H1 (cell line): Measurements from ENCODE around the gene MCF2L2. TPM values are rescaled to one million over a fixed set of nuclear protein-coding genes. Genes with fewer than 3 reads are reported as not detected.
"Not testable (repeated sequence)": the region's sequence is repeated elsewhere in the genome, so short reads cannot be mapped to it uniquely, and the experiment has no call there.

ENCODE experiments used
- CTCF ChIA-PET: fragments of 300-600 bp; sonication (Branson Sonifier 250); formaldehyde crosslinking; loops from one replicate; lab custom pipeline; 2021; ENCODE audit not compliant: partially characterized antibody; lab: Charles Lee
- POLR2A ChIA-PET: fragments of 300-600 bp; sonication (Branson Sonifier 250); formaldehyde crosslinking; loops from one replicate; lab custom pipeline; 2021; ENCODE audit warnings: inconsistent platforms; ENCODE audit not compliant: partially characterized antibody; lab: Charles Lee
- DNase-seq, 2 experiments: peaks; one replicate each; pipeline versions ENCODE4 v3.0.0 to v3.0.0-alpha.2; 2010 to 2022; ENCODE audit warnings: low spot score in 2 of 2, low read depth in 1 of 2, mixed read lengths in 1 of 2
- FAIRE-seq: peaks from 2 replicates; lab custom pipeline; 2011; peaks lifted over from hg19 to GRCh38; lab: Jason Lieb, UNC
- H2AFZ ChIP-seq: 2 replicates; pipeline ENCODE4 v1.8.1; 2012; ENCODE audit warnings: low read length, inconsistent platforms
- H2AK5ac ChIP-seq: 2 replicates; pipeline ENCODE4 v1.6.1; 2013; ENCODE audit warnings: low read depth, low read length
- H2BK120ac ChIP-seq: replicated peaks from 2 replicates; pipeline ENCODE3; 2013; ENCODE audit warnings: low read depth, low read length, inconsistent platforms
- H2BK12ac ChIP-seq: 2 replicates; pipeline ENCODE4 v1.6.1; 2013; ENCODE audit warnings: low read depth, low read length
- H2BK15ac ChIP-seq: 2 replicates; pipeline ENCODE4 v1.6.1; 2013; ENCODE audit warnings: low read length
- H2BK20ac ChIP-seq: 2 replicates; pipeline ENCODE4 v1.6.1; 2013; ENCODE audit warnings: low read length
- H2BK5ac ChIP-seq: 2 replicates; pipeline ENCODE4 v1.6.1; 2013; ENCODE audit warnings: low read depth, low read length
- H3K14ac ChIP-seq: 2 replicates; pipeline ENCODE4 v1.6.1; 2013; ENCODE audit warnings: inconsistent platforms; ENCODE audit not compliant: insufficient read length
- H3K18ac ChIP-seq: 2 replicates; pipeline ENCODE4 v1.6.1; 2013; ENCODE audit warnings: low read length; ENCODE audit errors: extremely low read depth
- H3K23ac ChIP-seq: 2 replicates; pipeline ENCODE4 v1.6.1; 2013; ENCODE audit warnings: inconsistent platforms; ENCODE audit not compliant: insufficient read length
- H3K23me2 ChIP-seq: 2 replicates; pipeline ENCODE4 v1.6.1; 2013; ENCODE audit warnings: low read depth, low read length
- H3K27ac ChIP-seq: 2 replicates; pipeline ENCODE4 v1.6.1; 2011; ENCODE audit warnings: low read depth, low read length, inconsistent platforms
- H3K27me3 ChIP-seq, 4 experiments: replicated peaks in 1 of 4; 1 replicate in 1 of 4; 2 replicates in 3 of 4; pipeline versions ENCODE4 v1.6.1 to v1.8.1; 2011 to 2013; ENCODE audit warnings: low read length in 3 of 4, mild to moderate bottlenecking in 3 of 4, inconsistent platforms in 2 of 4, mixed read lengths in 2 of 4, moderate library complexity in 1 of 4; ENCODE audit not compliant: control insufficient read depth in 3 of 4, insufficient read depth in 3 of 4; ENCODE audit errors: extremely low read depth in 1 of 4
- H3K36me3 ChIP-seq, 4 experiments: 2 replicates each; pipeline versions ENCODE4 v1.6.1 to v1.8.1; 2011 to 2013; ENCODE audit warnings: mild to moderate bottlenecking in 4 of 4, low read length in 3 of 4, moderate library complexity in 2 of 4, control low read depth in 1 of 4, inconsistent platforms in 1 of 4; ENCODE audit not compliant: insufficient read depth in 4 of 4, control insufficient read depth in 2 of 4
- H3K4ac ChIP-seq: replicated peaks from 2 replicates; pipeline ENCODE3; 2013; ENCODE audit warnings: low read length, low read depth, mixed read lengths, inconsistent platforms; ENCODE audit not compliant: insufficient read length
- H3K4me1 ChIP-seq, 4 experiments: replicated peaks in 1 of 4; 1 replicate in 1 of 4; 2 replicates in 3 of 4; pipeline versions ENCODE4 v1.6.1 to v1.8.1; 2011 to 2013; ENCODE audit warnings: low read length in 3 of 4, inconsistent platforms in 2 of 4, mixed read lengths in 1 of 4; ENCODE audit not compliant: insufficient read depth in 4 of 4, control insufficient read depth in 3 of 4
- H3K4me2 ChIP-seq, 2 experiments: 2 replicates each; pipeline versions ENCODE4 v1.6.1 to v1.8.1; 2011 to 2013; ENCODE audit warnings: low read depth in 2 of 2, low read length in 2 of 2, control low read depth in 1 of 2, inconsistent platforms in 1 of 2, mild to moderate bottlenecking in 1 of 2; ENCODE audit not compliant: insufficient read depth in 1 of 2
- H3K4me3 ChIP-seq, 4 experiments: fragments of 200-600, 300-600 bp in 1 of 4; sonication (generic), shearing (Covaris generic), sonication (Bioruptor Twin) in 1 of 4; 2 replicates each; pipeline versions ENCODE4 v1.5.1 to v1.8.1; 2011 to 2016; ENCODE audit warnings: low read length in 4 of 4, low read depth in 3 of 4, control low read depth in 2 of 4, inconsistent platforms in 2 of 4, mild to moderate bottlenecking in 2 of 4, mixed read lengths in 1 of 4, moderate library complexity in 1 of 4; ENCODE audit not compliant: insufficient read depth in 2 of 4; ENCODE audit errors: extremely low read depth in 1 of 4
- H3K56ac ChIP-seq: replicated peaks from 2 replicates; pipeline ENCODE3; 2013; ENCODE audit warnings: low read depth, mild to moderate bottlenecking, mixed read lengths, low read length, inconsistent platforms; ENCODE audit not compliant: insufficient read length
- H3K79me1 ChIP-seq: 2 replicates; pipeline ENCODE4 v1.6.1; 2013; ENCODE audit warnings: low read depth, low read length, control low read depth
- H3K79me2 ChIP-seq, 2 experiments: 2 replicates each; pipeline versions ENCODE4 v1.6.1 to v1.8.1; 2012 to 2013; ENCODE audit warnings: low read length in 2 of 2, mild to moderate bottlenecking in 2 of 2, inconsistent platforms in 1 of 2; ENCODE audit not compliant: insufficient read depth in 2 of 2, control insufficient read depth in 1 of 2
- H3K9ac ChIP-seq, 4 experiments: replicated peaks in 1 of 4; 1 replicate in 1 of 4; 2 replicates in 3 of 4; pipeline versions ENCODE4 v1.6.1 to v1.8.1; 2011 to 2013; ENCODE audit warnings: low read depth in 3 of 4, low read length in 3 of 4, control low read depth in 2 of 4, mild to moderate bottlenecking in 2 of 4, moderate library complexity in 2 of 4, inconsistent platforms in 1 of 4; ENCODE audit errors: extremely low read depth in 1 of 4
- H3K9me3 ChIP-seq, 2 experiments: 2 replicates each; pipeline versions ENCODE4 v1.6.1 to v1.8.1; 2012 to 2013; ENCODE audit warnings: mild to moderate bottlenecking in 2 of 2, moderate library complexity in 2 of 2, control low read depth in 1 of 2, inconsistent platforms in 1 of 2, low read depth in 1 of 2, low read length in 1 of 2, mixed read lengths in 1 of 2; ENCODE audit not compliant: insufficient read depth in 2 of 2
- H4K20me1 ChIP-seq, 2 experiments: replicated peaks in 1 of 2; 2 replicates each; pipeline versions ENCODE3 to v1.8.1; 2011 to 2013; ENCODE audit warnings: inconsistent platforms in 2 of 2, low read length in 2 of 2, mild to moderate bottlenecking in 1 of 2; ENCODE audit not compliant: insufficient read depth in 2 of 2, control insufficient read depth in 1 of 2
- H4K5ac ChIP-seq: 2 replicates; pipeline ENCODE4 v1.6.1; 2013; ENCODE audit warnings: low read length, low read depth, mixed read lengths, inconsistent platforms; ENCODE audit not compliant: insufficient read length
- H4K8ac ChIP-seq: 2 replicates; pipeline ENCODE4 v1.8.0; 2013; ENCODE audit warnings: mild to moderate bottlenecking, moderate library complexity, low read length, inconsistent platforms; ENCODE audit not compliant: insufficient read depth; ENCODE audit errors: extremely low read depth
- H4K91ac ChIP-seq: replicated peaks from 2 replicates; pipeline ENCODE3; 2013; ENCODE audit warnings: low read length, mixed read lengths, inconsistent platforms; ENCODE audit not compliant: insufficient read length
- CBX8 ChIP-seq: fragments of 300-800, 300-1000 bp; sonication (generic); IDR thresholded peaks from 2 replicates; pipeline ENCODE4 v1.7.1; 2016; ENCODE audit warnings: low read depth, low read length, borderline replicate concordance
- WGBS, 2 experiments: shearing (Covaris generic) in 1 of 2; methylation state at CpG; one replicate each; pipeline versions ENCODE4 v1.1.6 to v1.1.7; 2013 to 2015; ENCODE audit warnings: low lambda C conversion rate in 2 of 2, mixed read lengths in 2 of 2, inconsistent platforms in 1 of 2, low coverage in 1 of 2, missing lambda C conversion rate in 1 of 2; ENCODE audit not compliant: insufficient replicate concordance in 2 of 2, insufficient coverage in 1 of 2, insufficient read length in 1 of 2; ENCODE audit errors: extremely low coverage in 1 of 2, missing lambda C conversion rate in 1 of 2; 5-methylcytosine and 5-hydroxymethylcytosine counted together
- polyA plus RNA-seq, 7 experiments: library from polyadenylated mRNA; depleted of rRNA in 3 of 7; stranded (reverse) in 5 of 7; unstranded in 2 of 7; fragments of >200 nt in 5 of 7; fragments of 200-250 nt in 2 of 7; gene quantifications; 1 replicate in 5 of 7; 2 replicates in 1 of 7; 4 replicates in 1 of 7; pipeline versions ENCODE4 v1.2.1 to v1.2.3, GENCODE V29; 2011 to 2013; ENCODE audit warnings: missing spikeins in 2 of 7, mixed read lengths in 2 of 7
- total RNA-seq: library from RNA; stranded (reverse); fragmentation: NEBNext Ultra II Directional; extraction: Animal tissue kit (Norgen Biotek cat#: 25700); gene quantifications from 2 replicates; pipeline ENCODE4 v1.2.1, GENCODE V29; 2021

Gene MCF2L2
- total and polyA plus RNA-seq, 2 of the 8 experiments (the other 6 are each of a cell fraction or from before 2014, with no cell fraction given), result 4.1 to 13.7 TPM

DNA sequence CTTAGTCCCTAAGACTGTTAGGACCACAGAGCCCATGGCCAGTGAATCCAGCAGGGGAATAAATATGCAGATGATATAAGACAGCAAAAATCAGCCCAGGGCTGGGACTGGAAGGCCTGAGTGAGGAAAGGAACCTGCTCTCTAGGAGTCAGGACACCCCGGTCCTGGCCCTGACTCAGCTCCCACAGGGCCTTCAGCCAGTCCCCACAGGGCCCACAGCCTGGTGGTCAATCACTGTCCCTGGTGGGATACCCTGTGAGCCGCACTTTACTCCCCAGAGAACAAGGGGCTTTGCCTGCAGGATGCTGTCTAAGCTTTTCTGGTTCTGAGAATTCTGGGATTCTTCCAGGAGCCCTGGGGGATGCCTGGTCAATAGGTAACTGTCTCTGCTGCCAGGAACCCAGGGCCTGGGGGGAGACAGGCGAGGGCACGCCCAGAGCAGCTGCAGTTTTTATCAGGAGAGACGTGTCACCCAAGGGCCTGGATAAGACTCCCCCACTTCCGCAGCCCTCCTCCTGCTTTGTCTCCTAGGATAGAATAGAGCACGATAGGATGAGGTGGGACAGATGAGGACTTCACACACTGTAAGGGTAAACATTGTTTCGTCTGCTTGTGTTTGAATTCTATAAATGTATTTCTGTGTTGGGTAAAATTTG, 49.5 kb upstream of the MCF2L2 start (continued):
- TF ChIP-seq CBX8, result no peak
- TF ChIP-seq, all 59 proteins: peak for 0

DNA sequence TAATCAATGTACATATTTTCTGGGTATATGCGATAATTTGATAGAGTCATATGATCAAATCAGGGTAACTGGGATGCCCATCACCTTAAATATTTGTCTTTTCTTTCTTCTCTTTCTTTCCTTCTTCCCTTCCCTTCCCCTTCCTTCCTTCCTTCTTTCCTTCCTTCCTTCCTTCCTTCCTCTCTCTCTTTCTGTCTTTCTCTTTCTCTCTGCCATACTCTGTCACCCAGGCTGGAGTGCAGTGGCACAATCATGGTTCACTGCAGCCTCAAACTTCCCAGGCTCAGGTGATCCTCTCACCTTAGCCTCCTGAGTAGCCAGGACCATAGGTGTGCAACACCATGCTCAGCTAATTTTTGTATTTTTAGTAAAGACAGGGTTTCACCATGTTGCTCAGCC, 47.3 kb upstream of the MCF2L2 start:
- CTCF ChIA-PET, result interaction anchor here (0.6 to 1.6 kb wide), 6 partner anchors 14 to 1515 kb away, joined by 3 to 11 read pairs (median 3); no protein-coding TSS in a partner anchor
- H4K8ac ChIP-seq, H3K9me3 ChIP-seq, H3K79me1 ChIP-seq, H3K23me2 ChIP-seq, H3K9ac ChIP-seq, H4K20me1 ChIP-seq, H3K27ac ChIP-seq, H3K4me2 ChIP-seq, H3K23ac ChIP-seq, FAIRE-seq, H3K4ac ChIP-seq, DNase-seq, H3K56ac ChIP-seq, H2BK120ac ChIP-seq, H2AK5ac ChIP-seq, H2BK5ac ChIP-seq, H2BK20ac ChIP-seq, H3K27me3 ChIP-seq, H3K18ac ChIP-seq, H3K79me2 ChIP-seq, H2AFZ ChIP-seq, H3K36me3 ChIP-seq, H2BK12ac ChIP-seq, H3K4me3 ChIP-seq, H3K14ac ChIP-seq, H4K91ac ChIP-seq, H3K4me1 ChIP-seq, H4K5ac ChIP-seq, H2BK15ac ChIP-seq, POLR2A ChIA-PET: not testable (repeated sequence)
- WGBS, 2 experiments, result 87% methylated on average over 1 of the region's 1 CpG; no CpG with 5 or more reads in 1 of the 2 experiments
